ENCODE measurements around the gene GALNT17.

GALNT17 gene

GRCh38 chr7:71342202-71342601 lies 210.3 kb downstream of the GALNT17 start:
- FAIRE-seq, result no peak

GRCh38 chr7:71343039-71343438 lies 211.1 kb downstream of the GALNT17 start:
- FAIRE-seq, result no peak

DNA sequence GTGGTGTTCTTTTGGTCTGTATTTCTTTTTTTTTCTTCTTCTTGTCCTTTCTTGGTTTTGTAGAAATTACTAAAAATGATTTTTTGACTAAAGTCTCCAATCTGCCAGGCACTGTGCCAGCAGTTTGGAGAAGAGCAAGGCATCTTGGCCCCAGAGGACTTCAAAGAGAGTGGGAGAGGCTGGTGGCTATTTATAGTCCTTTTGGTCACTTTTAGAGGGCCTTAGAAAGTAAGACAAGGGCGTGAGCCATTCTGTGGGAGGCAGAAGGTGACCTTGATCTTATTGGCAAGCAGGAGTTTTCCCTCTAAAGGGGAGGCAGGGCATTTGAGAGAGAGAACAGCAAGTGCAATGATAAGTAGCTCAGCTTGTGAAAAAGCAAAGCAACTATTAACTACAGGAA lies 211.9 kb downstream of the GALNT17 start:
- FAIRE-seq, result no peak

GRCh38 chr7:71345117-71345884 lies 213.4 kb downstream of the GALNT17 start:
- FAIRE-seq, result no peak

DNA sequence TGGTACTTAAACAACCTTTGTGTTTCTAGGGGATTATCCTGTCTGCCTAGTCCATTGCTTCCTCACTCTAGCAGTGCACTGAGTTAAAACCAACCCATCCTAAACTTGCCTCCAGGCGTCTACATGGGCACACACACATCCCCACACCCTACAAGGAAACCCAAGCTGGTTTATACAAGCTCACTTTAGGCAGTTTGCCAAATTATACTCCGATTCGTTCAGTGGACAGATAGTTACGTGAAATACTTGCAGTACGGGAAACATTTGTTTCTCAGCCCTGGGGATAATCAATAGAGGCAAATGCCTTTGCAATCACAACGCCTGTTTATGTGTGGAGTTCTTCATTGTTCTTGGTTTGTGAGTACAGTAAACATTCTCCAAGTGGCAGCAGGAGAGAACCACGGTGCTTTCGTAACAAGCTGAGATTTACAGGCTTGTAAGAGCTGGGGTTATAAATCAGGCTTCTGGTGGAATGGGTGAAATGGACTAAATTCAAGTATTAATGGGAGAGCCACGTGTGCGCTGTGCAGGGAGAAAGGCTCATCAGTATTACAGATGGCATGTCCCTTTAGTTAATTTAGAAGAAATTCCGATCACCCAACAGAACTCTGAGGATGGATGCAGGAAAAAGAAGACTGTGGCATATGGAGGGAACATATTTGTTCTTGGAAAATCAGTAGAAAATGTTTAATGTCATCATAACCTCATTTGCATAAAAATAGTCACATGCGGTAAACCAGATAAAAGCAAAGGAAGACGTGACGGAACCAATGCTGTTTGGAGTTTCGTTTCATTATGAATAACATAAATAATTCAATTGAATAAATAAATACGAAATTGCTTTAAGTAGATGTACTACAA lies 217.1 kb downstream of the GALNT17 start:
- FAIRE-seq, result no peak

GRCh38 chr7:71349682-71350481 lies 217.9 kb downstream of the GALNT17 start:
- FAIRE-seq, result no peak

DNA sequence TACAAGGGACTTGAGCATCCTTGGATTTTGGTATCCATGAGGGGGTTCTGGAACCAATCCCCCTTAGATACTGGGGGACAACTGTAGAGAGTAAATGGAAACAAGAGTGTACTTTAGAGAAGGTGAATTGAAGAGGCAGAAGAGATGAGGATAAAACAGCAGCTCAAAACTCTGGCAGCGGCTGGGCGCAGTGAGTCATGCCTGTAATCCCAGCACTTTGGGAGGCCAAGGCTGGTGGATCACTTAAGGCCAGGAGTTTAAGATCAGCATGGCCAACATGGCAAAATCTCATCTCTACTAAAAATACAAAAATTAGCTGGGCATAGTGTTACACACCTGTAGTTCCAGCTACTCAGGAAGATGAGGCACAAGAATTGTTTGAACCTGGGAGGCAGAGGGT lies 218.7 kb downstream of the GALNT17 start:
- FAIRE-seq, result no peak

- FAIRE-seq, result no peak
Measured at GRCh38 chr7:71354716-71355115, 222.8 kb downstream of the GALNT17 start.

- no peak for FAIRE-seq
Measured at GRCh38 chr7:71361451-71362032, 229.6 kb downstream of the GALNT17 start.

DNA sequence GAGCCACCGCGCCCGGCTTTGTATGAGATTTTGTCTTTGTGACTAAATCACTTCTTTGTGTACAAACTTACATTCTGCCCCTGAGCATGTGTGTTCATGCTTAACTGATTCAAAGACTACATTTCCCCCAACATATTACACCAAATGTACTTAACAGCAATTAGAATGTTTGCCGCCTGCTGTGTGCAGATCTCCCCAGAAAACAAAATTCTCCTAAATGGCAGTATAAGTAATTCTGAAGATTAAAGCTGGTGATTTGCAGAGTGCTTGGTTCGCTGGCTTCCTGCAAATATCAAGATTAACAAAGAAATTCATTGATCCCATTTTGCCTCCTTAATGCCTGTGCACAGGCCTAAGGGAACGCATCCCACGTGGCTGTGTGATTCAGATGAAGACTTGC lies 230.3 kb downstream of the GALNT17 start:
- FAIRE-seq, result no peak

- no peak for FAIRE-seq
Measured at GRCh38 chr7:71363223-71363622, 231.3 kb downstream of the GALNT17 start.

GRCh38 chr7:71363627-71364026 lies 231.7 kb downstream of the GALNT17 start:
- no peak for FAIRE-seq

DNA sequence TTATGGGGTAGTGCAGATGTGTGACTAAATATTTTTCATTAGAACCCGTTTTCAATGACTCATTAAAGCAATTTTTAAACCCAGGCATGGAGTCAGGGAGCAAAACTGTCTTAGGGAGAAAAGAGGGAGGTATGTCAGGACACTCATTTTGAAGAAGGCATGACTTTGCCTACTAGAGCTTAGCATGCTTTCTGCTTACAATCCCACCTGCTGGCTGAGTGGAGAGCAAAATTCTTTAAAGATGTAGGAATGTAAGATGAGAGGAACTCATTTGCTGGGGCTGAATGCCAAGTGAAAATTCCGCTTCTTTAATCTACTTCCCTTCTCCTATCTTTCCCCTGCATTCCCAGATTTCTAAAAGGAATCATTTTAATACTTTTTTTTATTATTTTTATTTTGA lies 232.6 kb downstream of the GALNT17 start:
- no peak for FAIRE-seq

GRCh38 chr7:71372991-71373390 lies 241.0 kb downstream of the GALNT17 start:
- no peak for FAIRE-seq

- no peak for FAIRE-seq
Measured at GRCh38 chr7:71377062-71377461, 245.1 kb downstream of the GALNT17 start.

DNA sequence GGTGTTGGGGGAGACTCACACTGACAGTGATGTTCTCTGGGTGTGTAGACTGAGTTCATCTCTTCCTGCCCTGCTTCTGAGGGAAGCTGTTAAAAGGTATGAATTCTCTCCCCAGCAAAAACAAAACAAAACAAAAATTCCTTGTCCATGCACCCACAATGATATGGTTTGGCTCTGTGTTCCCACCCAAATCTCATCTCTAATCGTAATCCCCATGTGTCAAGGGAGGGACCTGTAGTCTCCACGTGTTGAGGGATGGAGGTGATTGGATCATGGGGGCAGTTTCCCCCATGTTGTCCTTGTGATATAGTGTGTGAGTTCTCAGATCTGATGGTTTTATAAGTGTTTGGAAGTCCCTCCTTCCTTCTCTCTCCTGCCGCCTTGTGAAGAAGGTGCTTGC lies 245.5 kb downstream of the GALNT17 start:
- FAIRE-seq, result no peak

GRCh38 chr7:71384094-71384493 lies 252.2 kb downstream of the GALNT17 start:
- no peak for FAIRE-seq

GRCh38 chr7:71385330-71385729 lies 253.4 kb downstream of the GALNT17 start:
- no peak for FAIRE-seq

GRCh38 chr7:71386152-71386785 lies 254.3 kb downstream of the GALNT17 start:
- no peak for FAIRE-seq

- FAIRE-seq, result no peak
Measured at GRCh38 chr7:71388181-71388580, 256.2 kb downstream of the GALNT17 start.

DNA sequence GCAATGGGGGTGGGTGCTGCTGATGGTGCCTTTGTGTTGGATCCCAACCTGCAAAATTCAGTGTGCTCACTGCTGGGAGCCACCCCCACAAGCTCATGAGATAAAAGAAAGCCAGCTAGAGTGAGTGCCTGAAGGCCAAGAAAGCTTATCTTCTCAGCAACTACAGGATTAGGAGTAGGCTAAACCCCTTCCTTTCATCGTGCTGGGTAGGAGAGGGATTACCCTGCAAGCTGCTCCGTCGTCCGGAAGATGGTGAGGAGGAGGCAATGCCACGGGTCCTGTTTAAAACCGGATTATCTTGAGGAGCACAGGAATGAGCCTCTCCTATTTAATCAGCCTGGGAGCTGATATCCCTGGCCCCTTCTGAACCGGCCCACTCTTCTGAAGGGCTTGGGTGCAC lies 258.0 kb downstream of the GALNT17 start:
- FAIRE-seq, result no peak

- no peak for FAIRE-seq
Measured at GRCh38 chr7:71393661-71394060, 261.7 kb downstream of the GALNT17 start.
